Dermis blood vessel endothelial cell (primary cell): ENCODE measurements around the gene DDX3X. TPM values are rescaled to one million over a fixed set of nuclear protein-coding genes. Genes with fewer than 3 reads are reported as not detected.
A peak's percentile ranks its signal among the peaks of the same experiment; 100 is the strongest.
"Not testable (repeated sequence)": the region's sequence is repeated elsewhere in the genome, so short reads cannot be mapped to it uniquely, and the experiment has no call there.

ENCODE experiments used
- DNase-seq: peaks from one replicate; pipeline ENCODE4 v3.0.0; 2010
- total RNA-seq: library from RNA; depleted of rRNA; stranded (reverse); fragments of >200 nt; gene quantifications from 2 replicates; pipeline ENCODE4 v1.2.3, GENCODE V29; 2014

DDX3X gene
- total RNA-seq, 1 donor from 2014 or later, result 470 TPM

DNA sequence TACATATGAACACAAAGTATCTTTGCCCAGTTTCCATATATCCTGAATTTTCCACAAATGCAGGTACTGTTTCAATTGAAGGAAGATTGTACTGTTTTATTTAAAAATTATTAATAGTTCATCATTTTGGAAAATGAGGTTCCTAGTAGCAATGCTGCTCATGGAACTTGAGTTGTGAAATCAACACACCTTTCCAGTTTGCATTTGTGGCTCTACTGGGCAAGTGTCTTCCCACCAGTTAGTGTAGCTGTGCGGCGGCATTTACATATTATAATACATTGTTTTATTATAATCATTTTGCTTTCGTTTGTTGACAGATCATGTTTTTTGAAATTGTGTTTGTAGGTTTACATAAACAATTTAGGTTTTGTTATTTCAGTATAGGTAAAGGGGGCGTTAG is 2.0 kb upstream of the DDX3X start:
- no peak for DNase-seq

DNA sequence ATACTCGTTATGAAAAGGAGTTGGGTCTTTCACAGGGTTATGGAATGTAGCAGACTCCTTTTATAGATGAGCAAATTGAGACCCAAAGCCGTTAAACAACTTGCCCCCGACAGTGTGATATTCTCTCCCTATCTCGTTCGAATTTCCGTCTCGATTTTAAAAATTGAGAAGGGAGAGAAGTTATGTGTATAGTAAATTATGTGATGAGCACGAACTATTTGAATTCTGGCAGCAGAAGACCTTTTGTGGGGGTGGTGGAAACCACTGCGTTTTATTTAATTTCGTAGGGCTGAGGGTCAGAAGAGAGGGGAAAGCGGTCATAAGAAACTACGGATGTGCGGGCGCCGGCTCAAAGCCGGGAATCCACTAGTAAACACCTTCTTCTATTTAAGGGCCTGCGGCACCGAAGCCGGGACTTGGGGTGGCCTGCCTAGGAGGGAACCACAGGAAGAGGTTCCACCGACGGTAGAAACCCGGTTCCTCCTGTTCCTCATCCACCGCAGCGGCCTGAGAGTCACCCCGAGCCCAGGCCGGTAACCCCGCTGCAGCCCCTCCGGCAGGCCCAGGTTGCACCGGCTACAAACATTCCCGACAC is 1.5 kb upstream of the DDX3X start:
- DNase-seq, result peak; percentile 53

DNA sequence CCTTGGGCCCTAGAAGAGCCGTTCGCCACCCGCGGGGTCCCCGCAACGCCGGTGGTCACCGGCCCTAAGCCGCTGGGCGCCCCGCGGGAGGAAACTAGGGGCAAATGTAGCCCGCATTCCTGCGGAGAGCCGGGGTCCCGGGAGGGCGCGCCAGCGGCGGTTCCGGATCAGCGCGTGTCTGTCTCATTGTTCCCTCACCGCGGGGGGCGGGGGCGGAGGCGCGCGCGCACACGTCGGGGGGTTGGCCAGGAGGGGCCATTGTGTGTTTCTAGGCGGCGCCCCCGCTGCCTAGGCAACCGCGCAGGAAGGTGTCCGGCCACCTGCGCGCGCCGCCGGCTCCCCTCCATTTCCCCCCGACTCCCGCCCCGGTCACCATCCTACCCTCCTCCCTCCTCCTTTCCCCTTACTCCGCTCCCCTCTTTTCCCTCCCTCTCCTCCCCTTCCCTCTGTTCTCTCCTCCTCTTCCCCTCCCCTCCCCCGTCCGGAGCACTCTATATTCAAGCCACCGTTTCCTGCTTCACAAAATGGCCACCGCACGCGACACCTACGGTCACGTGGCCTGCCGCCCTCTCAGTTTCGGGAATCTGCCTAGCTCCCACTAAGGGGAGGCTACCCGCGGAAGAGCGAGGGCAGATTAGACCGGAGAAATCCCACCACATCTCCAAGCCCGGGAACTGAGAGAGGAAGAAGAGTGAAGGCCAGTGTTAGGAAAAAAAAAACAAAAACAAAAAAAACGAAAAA is 789 bp upstream of the DDX3X start:
- peak; percentile 88 for DNase-seq

DNA sequence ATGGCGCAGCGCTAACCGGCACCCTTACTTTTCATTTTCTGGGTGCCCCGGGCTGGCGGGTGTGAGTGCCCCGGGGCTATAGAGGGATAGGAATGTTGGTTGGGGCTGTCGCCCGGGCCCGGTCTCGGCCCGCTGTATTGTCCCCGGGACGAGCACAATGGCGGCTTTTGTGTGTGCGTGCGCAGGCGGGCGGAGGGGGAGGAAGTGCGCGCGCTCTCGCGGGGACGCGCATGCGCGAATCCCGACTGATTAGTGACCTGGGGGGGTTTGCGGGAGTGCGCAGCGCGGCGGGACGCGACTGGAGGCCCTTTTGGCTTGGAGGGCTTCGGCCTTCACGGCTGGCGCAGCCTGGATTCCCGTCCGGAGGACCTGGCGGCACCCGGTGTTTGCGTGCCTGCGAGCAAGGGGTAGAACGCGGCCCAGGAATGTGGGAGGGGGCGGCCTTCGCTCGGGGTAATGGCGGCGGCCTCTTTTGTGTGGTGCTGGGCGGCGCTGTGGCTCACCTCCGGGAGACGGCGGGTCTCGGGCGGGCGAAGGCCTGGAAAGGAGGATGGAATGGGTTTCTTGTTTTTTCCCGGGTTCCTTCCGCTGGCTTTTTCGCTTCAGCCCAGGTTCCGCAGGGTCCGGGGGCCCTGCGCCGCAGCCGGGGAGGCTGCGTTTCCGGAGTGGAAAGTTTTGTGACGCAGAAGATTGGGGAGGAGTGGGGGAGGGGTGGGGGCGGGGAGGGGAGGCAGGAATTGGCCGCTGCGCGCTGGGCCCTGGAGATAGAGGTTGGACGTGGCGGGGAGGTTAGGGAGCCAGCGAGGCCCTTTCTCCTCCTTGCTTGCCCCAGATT is 618 bp downstream of the DDX3X start:
- DNase-seq, result peak; percentile 72

DNA sequence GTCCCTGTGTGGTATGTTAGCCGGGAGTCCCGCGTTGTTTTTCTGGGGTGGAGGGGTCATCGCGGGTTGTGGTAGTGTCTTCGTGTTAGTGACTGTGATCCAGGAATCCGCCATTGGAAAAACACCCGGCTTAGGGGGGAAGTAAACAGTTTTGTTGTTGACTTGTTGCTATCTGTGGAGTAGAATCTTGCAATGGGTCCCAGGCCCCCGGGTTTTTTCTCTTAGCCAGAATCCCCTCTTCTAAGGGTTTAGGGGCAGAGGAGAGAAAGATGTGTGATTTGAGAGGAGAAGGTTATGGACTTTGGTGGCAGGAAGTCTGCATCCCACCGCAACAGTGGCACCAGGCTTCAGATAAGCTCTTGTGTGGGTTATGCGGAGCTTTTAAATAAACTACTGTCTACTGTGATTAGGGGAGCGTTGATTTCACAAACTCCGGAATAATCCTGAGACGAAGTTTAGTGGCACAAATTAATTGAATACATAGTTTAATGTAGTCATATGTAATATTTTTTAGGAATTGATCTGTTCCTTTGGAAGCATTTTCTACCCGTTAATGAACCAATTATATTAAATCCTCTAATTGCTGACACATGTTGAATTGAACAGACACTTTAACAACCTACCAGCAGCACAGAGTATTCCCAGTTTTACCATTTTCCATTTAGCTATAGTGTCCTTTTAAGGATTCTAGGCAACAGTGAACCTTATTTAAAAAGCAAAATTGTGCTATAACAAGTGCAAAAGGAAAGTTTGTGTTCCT is 1.4 kb downstream of the DDX3X start:
- DNase-seq, result no peak

DNA sequence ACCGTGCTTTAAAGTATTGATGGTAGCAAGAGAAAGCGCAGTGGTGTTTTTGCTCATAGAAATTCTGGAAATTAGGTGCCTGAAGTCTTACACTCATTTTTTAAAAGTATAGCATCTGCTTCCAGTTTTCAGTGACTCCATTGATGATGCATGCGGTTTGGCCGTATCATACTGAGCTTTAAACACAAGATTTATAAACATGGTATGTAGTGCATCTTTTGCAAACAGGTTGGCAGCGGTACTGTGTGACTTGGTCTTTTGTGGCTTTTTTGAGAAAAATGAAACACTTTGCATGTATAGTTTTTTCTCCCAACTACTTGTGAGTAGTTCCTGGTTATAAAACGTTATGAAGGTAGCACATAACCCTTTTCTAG is 2.0 kb downstream of the DDX3X start:
- DNase-seq, result no peak

DNA sequence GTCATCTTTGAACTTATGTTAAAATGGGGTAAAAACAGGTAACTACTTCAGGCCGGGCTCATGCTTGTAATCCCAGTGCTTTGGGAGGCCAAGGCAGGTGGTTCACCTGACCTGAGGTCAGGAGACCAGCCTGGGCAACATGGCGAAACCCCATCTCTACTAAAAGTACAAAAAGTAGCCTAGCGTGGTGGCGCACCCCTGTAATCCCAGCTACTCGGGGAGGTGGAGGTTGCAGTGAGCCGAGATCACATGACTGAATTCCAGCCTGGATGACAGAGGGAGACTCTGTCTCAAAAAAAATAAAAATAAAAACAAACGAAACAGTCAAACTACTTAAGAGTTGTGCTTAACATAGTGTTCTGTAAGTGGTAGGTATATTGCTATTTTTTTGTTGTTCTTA is 2.5 kb downstream of the DDX3X start:
- no peak for DNase-seq

DNA sequence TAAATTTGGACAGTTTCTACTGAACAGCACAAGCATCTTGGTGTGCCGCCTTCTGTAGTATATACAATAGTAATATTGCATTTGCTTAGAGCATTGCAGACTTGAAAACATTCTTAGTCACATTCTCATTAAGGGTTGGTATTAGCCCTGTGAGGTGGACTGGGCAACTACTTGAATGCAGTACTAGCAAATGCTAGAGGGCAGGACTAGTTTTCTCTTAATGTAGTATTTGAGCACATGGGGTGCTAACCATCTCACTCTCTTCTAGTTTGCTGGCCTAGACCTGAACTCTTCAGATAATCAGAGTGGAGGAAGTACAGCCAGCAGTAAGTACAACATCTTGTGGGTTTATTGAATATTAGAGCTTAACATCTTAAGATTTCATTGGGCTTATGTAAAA is 3.2 kb downstream of the DDX3X start:
- no peak for DNase-seq

DNA sequence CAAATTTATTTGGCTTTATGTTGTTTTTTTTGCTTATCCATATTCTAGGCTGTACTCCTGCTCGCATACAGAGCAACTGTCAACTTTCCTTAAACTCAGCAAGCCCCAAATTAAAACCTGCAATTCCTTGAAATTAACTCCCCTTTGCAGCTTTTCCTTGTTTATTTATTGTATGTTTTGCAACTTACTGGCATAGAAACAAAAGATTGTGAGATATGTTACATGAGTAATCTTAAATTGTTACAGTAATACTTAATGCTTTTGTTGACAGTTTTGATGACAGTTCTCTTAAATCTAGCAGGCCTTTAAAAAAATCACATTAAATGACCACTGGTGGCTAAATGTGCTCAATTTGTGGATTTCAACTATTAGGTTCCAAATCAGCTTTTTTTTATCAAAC is 4.5 kb downstream of the DDX3X start:
- DNase-seq, result no peak

DNA sequence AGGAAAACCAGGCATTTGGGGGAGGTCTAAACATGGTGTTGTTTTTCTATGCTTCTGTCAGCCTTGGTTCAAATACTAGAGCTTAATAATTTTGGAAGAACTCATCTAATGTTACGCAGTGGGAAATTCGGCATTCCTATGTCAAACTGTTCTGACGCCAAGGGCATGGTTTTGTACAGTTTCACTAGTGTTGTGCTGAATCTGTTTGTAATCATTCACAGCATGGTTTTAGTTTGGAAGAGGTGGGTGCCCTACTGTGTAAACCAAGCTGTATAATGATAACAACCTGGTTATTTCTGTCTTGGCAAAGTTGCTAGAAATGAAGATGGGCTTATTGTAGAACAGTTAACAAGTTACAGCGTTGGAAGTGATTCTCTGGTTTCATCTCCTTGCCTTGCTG is 5.2 kb downstream of the DDX3X start:
- no peak for DNase-seq

DNA sequence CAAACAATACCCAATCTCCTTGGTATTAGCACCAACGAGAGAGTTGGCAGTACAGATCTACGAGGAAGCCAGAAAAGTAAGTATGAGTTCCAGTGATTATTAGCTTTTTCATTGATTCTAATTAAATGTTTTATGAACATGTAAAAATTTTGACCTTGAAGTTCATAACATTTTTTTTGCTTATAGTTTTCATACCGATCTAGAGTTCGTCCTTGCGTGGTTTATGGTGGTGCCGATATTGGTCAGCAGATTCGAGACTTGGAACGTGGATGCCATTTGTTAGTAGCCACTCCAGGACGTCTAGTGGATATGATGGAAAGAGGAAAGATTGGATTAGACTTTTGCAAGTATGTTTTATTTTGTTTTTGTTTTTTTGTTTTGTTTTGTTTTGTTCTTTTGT is 10.1 kb downstream of the DDX3X start:
- no peak for DNase-seq

DNA sequence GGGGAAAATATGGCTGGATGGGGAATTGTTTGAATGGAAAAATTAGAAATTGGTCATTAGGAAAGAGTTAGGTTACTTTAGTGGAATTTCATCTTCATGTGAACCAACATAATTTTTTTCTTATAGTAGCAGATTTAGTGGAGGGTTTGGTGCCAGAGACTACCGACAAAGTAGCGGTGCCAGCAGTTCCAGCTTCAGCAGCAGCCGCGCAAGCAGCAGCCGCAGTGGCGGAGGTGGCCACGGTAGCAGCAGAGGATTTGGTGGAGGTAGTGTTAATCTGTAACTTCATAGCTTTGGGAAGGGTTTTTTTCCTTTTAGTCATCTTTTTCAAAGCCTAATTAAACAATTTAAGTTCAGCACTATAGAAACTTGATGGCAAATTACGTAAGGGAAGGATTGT is 13.2 kb downstream of the DDX3X start:
- DNase-seq, result no peak

DNA sequence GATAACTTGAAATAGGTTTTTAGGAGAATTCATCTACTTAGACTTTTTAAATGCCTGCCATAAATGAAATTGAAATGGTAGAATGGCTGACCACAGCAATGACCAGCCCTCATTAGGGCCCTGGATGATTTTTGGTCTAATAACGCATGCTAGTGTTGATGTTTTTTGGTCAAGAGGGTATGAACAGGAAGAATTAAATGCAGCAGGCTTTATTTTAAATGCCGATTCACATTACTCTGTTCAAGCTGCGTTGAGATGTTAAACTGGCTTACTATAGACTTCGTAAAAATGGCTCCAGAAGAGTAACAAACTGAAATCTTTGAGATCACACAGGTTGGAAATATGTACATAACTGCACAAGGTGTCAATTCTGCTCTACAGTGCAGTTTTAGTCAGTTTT is 14.6 kb downstream of the DDX3X start:
- DNase-seq, result no peak

DNA sequence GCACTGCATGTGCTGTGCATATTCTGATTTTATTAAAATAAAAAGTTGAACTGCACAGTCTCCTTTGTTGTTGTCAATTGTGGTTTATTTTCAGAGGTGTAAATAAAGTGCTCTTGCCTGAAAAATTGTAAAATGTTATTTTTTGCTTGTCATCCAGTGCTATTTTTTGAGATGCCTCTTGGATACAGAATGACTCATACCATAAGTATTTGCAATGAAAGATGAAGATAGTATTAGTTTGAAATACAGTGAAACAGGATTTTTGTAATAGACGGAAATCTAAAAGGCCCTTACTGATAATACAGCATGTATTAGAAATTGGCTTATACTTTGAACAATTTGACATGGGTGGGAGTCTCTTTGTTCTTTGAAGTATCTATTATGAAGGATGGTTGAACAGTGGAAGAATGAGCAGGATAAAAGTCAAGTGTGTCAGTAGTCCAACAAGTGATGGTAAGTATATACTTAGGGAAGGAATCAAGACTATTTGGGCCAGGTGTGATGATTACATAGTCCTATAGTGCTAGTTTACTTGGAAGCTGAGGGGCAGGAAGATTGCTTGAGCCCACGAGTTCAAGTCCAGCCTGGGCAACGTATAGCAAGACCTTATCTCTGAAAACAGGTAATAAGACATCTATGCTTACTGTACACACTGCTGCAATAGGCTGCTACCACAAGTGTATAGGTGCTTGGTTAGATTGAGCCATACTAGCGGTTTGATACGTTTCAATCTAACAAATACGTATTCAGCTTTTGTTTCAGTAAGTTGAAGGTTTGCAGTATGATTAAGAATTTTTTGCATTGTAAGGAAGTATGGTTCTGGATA is 16.4 kb downstream of the DDX3X start:
- no peak for DNase-seq

DNA sequence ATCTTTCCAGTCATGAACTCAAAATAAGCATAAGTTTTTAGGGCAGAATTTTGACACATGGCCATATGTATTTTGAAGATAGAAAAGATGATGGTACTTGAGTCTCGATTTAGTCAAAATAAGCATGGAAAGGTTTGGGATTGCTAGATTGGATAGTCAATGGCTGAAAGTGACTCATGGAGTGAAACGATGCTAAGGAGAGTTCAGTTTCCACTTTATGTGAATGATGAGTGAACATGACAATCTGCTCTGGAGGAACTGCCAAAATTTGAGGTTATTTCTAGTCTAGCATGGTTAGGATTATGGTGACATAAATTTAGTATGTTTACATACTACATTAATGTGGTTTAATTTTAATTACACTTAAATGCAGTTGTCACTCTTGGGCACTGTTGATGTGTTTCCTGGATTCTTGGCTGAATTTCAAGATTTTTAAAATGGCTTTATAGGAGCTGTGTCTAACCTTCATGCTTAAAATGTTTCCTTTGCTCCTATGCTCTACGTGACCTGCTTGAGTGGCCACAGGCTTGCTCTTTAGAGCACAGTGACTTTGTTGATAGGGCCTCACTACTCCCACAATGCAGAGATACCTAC is 17.1 kb downstream of the DDX3X start:
- no peak for DNase-seq

DNA sequence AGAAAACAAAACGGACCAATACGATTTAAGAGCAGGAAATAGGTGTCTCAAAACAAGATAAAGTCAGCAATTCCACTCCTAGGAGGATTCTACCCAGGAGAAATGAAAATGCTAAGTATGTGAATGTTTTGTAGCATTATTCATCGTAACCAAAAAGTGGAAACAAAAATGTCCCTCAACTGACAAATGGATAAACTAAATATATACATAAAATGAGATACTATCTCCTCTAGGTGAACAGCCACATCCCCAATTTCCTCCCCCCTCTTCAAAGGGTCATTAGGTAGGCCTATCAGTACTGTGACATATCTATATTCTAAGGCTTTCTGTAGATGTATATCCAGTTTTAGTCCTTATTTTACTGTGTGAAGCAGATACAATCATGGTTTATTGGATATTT is 18.0 kb downstream of the DDX3X start:
- no peak for DNase-seq

DNA sequence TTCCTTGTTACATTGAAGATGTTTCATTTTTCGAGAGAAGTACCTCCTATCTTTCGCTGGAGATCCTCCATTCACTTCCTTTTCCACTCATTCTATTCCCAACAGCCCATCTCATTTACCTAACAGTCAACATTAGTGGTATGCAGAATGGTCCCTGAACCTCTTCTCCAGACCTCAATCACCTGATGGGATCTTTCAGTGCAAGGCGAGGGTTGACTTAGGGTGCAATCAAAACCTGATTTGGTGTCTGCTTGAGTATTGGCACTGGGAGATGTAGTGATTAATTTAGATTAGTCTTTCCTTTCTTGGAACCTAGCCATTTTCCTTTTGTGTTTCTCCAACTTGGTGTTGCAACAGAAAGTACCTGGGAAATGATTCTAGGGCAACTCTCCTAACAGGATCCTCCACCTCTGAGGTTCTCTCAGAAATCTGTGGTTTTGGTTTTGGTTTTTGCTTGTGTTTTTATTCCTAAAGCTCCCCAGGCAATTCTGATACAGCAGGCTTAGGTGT is 18.4 kb downstream of the DDX3X start:
- DNase-seq, result no peak

DNA sequence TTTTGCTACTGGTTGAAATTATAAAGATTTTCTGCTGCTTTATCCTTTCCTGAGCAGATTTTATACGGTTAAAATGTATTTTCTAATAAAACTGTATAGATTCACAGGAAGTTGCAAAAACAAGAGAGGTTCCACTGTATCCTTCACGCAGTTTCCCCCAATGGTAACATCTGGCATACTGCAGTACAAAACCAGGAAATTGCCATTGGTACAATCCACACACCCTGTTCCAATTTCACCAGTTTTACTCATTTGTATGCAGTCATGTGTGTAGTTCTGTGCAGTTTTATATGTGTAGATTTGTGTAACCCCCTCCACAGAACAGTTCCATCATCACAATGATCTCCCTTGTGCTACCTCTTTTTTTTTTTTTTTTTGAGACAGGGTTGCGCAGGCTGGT is 20.0 kb downstream of the DDX3X start:
- DNase-seq, result no peak

DNA sequence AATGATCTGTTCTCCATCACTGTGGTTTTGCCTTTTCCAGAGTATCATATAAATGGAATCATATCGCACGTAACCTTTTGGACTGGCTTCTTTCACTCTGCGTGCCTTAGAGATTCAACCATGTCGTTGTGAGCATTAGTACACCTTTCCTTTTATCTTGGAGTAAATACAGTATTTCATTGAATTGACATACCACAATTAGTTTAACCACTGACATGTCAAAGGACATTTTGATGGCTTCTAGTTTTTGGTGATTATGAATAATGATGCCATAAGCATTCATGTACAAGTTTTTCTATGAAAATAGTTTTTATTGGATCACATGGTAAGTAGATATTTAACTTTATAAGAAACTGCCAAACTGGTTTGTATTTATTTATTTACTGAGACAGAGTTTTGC is 35.2 kb downstream of the DDX3X start:
- DNase-seq, result no peak

DNA sequence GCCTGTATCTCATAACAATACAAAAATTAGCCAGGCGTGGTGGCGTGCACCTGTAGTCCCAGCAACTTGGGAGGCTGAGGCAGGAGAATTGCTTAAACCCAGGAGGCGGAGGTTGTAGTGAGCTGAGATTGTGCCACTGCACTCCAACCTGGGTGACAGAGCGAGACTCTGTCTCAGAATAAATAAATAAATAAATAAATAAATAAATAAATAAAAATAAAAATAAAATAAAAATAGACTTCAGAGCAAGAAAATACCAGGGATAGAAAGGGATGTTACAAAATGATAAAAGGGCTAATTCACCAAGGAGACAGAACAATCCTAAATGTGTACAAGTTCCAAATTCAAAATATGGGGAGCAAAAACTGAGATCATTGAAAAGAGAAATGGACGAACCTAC is 37.6 kb downstream of the DDX3X start:
- DNase-seq, result not testable (repeated sequence)

DNA sequence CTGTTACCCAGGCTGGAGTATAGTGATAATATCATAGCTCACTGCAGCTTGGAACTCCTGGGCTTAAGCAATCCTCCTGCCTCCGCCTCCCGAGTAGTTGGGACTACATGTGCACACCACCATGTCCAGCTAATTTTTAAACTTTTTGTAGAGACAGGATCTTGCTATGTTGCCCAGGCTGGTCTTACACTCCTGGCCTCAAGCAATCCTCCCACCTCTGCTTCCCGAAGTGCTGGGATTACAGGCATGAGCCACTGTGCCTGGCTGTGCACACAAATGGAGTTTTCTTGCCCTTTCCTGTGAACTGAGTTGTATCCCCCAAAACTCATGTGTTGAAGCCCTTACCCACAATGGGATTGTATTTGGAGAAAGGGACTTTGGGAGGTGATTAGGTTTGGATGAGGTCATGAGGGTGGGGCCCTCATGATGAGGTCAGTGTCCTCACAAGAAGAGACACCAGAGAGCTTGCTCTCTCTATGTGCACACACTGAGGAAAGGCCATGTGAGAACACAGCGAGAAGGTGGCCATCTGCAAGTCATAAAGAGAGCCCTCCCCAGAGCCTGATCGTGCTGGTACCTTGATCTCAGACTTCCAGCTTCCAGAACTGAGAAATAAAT is 40.1 kb downstream of the DDX3X start:
- no peak for DNase-seq
